HG02642 (cell line): Measurements from ENCODE around the gene MAST1.

Source experiments
- ATAC-seq: cut with Tn5 transposase; IDR thresholded peaks from one replicate; pipeline ENCODE4 v1.9.1; 2021; ENCODE audit warnings: mild to moderate bottlenecking; ENCODE audit not compliant: unreplicated experiment, poor library complexity

MAST1 gene

DNA sequence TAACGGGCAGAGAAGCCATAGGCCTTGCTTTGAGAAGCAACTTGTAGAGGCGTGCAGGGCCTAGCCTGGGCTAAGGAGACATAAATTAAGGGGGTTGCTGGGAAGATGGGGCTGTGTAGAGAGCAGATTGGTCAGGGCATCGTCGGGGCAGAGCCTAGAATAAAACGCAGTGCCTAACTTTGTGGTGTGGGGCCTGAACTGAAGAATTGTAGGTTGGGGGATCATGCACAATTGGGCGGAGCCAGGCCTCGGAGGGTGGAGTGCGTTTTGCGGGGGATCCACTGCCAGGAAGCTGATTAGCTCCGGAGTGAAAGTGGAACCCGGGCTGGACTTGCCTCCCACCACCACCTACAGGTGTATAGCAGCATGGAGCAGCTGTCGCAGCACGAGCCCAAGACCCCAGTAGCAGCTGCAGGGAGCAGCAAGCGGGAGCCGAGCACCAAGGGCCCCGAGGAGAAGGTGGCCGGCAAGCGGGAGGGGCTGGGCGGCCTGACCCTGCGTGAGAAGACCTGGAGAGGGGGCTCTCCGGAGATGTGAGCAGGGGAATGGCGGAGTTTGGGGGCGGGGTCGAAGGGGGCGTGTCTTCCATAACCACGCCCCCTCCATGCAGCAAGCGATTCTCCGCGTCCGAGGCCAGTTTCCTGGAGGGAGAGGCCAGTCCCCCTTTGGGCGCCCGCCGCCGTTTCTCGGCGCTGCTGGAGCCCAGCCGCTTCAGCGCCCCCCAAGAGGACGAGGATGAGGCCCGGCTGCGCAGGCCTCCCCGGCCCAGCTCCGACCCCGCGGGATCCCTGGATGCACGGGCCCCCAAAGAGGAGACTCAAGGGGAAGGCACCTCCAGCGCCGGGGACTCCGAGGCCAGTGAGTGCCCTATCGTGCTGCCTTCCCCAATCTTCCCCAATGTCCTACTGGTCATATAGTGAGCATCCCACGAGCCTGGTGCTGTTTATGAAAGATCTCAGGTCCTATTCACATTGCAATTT is 29.1 kb downstream of the MAST1 start:
- no peak for ATAC-seq

GRCh38 chr19:12868540-12869112 is 30.3 kb downstream of the MAST1 start:
- ATAC-seq: no peak

- no peak for ATAC-seq
Observed at GRCh38 chr19:12871681-12872080, 33.4 kb downstream of the MAST1 start.

DNA sequence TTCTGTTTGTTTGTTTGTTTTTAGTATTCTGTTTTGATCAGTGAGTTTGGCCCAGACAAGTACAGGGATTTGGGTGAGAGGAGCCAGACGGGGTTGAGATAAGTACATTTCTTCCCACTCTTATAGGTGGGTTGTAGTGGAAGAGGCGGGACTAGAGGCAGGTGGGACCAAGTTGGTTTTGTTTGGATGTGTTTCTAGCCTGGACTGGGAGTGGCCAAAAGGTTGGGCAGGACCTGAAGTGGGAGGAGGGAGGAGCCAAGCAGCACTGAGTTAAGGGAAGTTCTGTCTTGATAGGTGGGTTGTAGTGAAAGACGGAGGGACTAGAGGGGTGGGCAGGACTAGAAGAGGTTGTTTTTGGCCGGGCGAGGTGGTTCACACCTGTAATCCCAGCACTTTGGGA is 33.9 kb downstream of the MAST1 start:
- ATAC-seq: no peak

DNA sequence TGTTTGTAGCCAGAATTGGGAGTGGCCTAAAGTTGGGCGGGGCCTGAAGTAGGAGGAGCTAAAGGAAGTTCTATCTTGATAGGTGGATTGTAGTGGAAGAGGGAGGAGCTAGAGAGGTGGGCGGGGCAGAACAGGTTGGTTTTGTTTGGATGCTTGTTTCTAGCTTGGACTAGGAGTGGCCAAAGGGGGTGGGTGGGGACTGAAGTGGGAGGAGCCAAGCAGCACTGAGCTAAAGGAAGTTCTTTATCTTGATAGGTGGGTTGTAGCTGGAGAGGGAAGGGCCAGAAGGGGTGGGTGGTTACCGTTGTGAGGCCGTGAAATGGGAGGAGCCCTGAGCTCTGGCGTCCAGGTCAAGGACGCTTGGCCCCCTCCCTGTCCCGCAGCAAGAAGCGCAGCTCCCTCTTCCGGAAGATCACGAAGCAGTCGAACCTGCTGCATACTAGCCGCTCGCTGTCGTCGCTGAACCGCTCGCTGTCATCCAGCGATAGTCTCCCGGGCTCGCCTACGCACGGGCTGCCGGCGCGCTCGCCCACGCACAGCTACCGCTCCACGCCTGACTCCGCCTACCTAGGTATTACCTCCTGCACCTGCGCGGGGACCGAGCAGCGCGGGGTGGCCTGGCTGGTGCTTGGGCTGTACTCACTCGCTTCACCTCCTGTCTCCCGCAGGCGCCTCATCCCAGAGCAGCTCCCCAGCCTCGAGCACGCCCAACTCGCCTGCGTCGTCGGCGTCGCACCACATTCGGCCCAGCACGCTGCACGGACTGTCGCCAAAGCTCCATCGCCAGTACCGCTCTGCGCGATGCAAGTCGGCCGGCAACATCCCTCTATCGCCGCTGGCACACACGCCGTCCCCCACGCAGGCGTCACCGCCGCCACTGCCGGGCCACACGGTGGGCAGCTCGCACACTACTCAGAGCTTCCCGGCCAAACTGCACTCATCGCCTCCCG is 34.9 kb downstream of the MAST1 start:
- ATAC-seq: no peak

- ATAC-seq: no peak
Observed at GRCh38 chr19:12873891-12874745, 35.8 kb downstream of the MAST1 start.

GRCh38 chr19:12875086-12875485 is 36.8 kb downstream of the MAST1 start:
- no peak for ATAC-seq

- peak; percentile 16 for ATAC-seq
Observed at GRCh38 chr19:12880551-12881171, 42.3 kb downstream of the MAST1 start.

DNA sequence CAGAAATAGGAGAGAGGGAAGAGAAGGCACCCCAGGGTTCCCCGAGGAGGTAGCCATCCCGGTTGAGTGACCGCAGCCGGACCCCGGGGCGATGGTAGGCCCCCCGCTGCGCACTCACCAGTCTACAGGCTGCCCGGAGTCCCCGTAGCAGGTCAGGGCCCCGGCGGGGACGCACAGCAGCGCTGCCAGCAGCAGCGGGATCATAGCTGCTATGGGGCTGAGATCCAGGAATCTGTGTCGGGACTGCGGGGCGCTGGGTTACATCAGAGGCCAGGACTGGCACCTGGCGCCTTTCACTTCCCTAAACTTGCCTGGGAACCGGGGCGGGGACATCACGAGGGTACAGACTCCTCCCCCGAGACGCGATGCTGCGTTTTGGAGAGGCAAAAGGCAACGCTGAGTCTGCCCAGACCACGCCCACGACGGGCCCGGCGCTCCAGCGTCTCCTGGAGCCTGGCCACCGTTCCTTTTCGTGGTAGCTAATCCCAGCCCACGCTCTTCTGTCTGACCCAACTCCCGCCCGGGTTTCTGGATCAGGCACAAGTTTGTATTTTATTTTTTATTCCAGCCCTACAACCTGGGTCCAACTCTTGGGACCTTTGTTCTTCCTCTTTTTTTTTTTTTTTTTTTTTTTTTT is 43.0 kb downstream of the MAST1 start, which contains the start of gene DNASE2:
TSS of gene DNASE2 (minus strand) at position 278 of the 637 bp plus-strand sequence. CDS start at position 204, 74 bp downstream.
- ATAC-seq: peak; percentile 92

DNA sequence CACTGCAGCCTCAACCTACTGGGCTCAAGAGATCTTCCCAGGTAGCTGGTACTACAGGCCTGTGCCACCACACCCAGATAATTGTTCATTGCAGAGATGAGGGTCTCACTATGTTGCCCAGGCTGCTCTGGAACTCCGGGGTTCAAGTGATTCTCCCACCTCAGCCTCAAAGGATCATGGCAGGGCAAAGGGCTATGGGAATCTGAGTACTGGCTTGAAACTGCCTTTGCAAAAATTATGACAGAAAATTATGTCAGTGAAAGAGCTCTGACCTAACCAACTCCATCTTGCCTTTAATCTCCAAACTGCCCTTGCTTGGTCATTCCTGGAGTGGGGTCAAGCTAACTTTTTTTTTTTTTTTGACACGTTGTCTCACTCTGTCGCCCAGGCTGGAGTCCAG is 44.3 kb downstream of the MAST1 start:
- ATAC-seq: no peak

- no peak for ATAC-seq
Observed at GRCh38 chr19:12884202-12884601, 45.9 kb downstream of the MAST1 start.

GRCh38 chr19:12884627-12884925 is 46.3 kb downstream of the MAST1 start:
- ATAC-seq: no peak

- no peak for ATAC-seq
Observed at GRCh38 chr19:12884926-12885748, 46.8 kb downstream of the MAST1 start.

- ATAC-seq: no peak
Observed at GRCh38 chr19:12885749-12886650, 47.7 kb downstream of the MAST1 start.

- ATAC-seq: no peak
Observed at GRCh38 chr19:12886651-12886968, 48.3 kb downstream of the MAST1 start.

DNA sequence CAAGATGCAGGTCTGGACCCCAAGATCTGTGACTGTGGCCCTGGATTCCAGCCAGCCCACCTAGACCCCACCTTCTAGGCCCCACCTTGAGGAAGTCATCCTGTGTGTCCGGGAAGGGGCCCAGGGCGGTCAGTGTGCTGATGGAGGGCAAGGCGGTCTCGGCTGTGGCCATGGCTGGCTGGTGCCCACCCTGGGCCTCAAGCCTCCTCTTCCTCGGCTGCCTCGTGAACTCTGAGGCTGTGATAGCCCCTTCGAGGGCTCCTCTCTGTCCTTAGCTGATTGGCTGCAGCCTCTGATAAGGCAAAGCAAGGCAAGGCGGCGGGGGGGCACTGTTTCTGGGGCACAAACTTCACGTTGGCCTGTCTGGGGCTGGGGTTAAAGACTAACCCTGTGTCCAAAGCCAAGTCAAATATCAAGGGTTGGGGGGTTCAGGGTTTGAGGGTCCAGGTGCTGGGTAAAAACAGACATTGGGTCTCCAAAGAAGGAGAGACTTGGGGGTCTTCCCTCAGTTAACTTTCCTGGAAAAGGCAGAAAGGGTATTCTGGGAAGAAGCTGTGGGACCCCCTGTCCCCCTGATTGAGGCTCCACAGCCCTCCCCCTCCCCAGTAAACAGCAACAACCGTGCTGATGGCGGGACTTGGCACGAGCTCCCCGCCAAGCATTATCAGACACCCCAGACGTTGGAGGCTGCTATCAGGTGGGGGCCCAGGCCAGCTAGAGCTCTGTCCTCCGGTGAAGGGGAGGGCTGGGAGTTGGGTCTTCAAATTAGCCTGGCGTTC is 48.8 kb downstream of the MAST1 start, which contains the start of gene KLF1:
TSS of gene KLF1 (minus strand) at position 233 of the 779 bp plus-strand sequence. CDS start at position 172, 61 bp downstream.
- no peak for ATAC-seq
